D341Med (cell line): ENCODE measurements around the gene PROK2.

Experiments
- DNase-seq: peaks from one replicate; pipeline ENCODE4 v3.0.0; 2012; ENCODE audit warnings: low spot score

The PROK2 gene

GRCh38 chr3:71734881-71735280 lies 50.1 kb downstream of the PROK2 start:
- DNase-seq, result no peak

- no peak for DNase-seq
Measured at GRCh38 chr3:71733319-71733718, 51.6 kb downstream of the PROK2 start.

- DNase-seq, result no peak
Measured at GRCh38 chr3:71732637-71733036, 52.3 kb downstream of the PROK2 start.

- DNase-seq, result peak; percentile 51
Measured at GRCh38 chr3:71728632-71729342, 56.2 kb downstream of the PROK2 start.

GRCh38 chr3:71726146-71726545 lies 58.8 kb downstream of the PROK2 start:
- no peak for DNase-seq

GRCh38 chr3:71725271-71725991 lies 59.5 kb downstream of the PROK2 start, which contains the start of gene EIF4E3:
EIF4E3 (minus strand) TSS chr3:71725402; CDS start chr3:71725367, 35 bp downstream.
- DNase-seq, result peak; percentile 81

GRCh38 chr3:71724584-71725270 lies 60.2 kb downstream of the PROK2 start:
- DNase-seq, result peak; percentile 68

- no peak for DNase-seq
Measured at GRCh38 chr3:71724171-71724453, 60.8 kb downstream of the PROK2 start.

- DNase-seq, result no peak
Measured at GRCh38 chr3:71723452-71724170, 61.3 kb downstream of the PROK2 start.

GRCh38 chr3:71722693-71723092 lies 62.3 kb downstream of the PROK2 start:
- DNase-seq, result no peak
